Stimulated activated CD8-positive, alpha-beta memory T cell treated with anti-CD3 and anti-CD28 coated beads, Interleukin-15, amount 100 ng/mL, for 24 hours (primary cell): ENCODE measurements around the gene ZCWPW1.
"Not testable (repeated sequence)": the region's sequence is repeated elsewhere in the genome, so short reads cannot be mapped to it uniquely, and the experiment has no call there.

Source experiments
- DNase-seq: peaks from one replicate; pipeline ENCODE4 v3.0.0-alpha.2; 2020; ENCODE audit warnings: low read depth

The ZCWPW1 gene

DNA sequence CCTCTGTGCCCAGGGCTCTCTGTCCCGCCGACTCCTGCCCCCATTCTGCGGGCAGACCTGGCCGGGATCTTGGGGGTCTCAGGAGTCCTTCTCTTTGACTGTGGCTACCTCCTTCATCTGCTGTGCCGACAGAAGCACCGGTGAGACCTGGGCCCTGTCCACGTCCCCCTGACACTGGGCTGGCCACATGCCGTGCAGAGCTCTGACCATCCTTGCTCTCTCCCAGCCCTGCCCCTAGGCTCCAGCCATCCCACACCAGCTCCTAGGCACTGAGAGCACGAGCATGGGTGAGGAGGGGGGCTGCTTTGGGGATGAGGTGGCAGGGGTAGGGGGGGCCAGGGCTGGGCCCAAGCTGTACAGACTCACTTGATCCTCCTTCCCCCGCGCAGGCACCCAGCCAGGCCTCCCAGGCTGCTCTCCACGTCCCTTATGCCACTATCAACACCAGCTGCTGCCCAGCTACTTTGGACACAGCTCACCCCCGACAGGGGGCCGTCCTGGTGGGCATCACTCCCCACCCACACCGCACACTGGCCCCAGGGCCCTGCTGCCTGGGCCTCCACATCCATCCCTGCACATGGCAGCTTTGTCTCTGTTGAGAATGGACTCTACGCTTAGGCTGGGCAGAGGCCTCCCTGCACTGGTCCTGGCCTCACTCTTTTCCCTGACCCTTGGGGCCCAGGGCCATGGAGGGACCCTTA lies 75.4 kb downstream of the ZCWPW1 start:
- no peak for DNase-seq

DNA sequence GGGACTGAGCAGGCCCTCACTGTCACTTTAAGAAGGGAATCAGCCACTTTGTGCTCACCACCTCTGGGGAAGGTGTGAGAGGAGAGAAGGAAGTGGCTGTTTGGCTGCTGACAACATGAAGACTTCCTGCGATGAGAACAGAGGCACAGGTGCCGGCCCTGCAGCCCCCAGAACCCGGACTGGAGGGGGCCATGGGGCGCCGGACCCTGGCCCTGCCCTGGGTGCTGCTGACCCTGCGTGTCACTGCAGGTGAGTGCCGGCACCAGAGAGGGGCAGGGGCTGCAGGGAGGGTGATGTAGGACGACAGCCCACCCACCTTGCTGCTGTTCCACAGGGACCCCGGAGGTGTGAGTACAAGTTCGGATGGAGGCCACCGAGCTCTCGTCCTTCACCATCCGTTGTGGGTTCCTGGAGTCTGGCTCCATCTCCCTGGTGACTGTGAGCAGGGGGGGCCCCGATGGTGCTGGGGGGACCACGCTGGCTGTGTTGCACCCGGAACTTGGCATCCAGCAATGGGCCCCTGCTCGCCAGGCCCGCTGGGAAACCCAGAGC lies 76.2 kb downstream of the ZCWPW1 start:
- DNase-seq = not testable (repeated sequence)

DNA sequence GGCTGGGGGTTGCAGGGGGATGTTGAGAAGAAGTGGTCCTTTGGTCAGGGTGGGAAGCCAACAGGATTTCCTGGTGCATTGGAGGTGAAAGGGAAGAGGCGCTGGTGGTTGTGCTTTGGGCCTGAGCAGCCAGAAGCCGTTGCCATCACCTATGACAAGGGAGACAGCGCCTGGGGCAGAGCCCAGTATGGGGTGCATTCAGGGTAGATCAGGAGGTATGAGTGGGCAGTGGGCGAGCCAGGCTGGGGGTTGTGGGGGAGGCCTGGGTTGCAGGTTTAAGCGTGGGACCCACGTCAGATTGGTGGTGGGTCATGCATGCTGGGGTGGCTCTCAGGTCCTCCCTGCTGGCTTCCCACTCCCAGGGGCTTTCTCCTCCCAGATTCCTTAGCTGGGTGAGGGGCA lies 76.8 kb downstream of the ZCWPW1 start:
- no peak for DNase-seq
